Epidermal melanocyte (primary cell): ENCODE results near the gene KIAA0586.
"Not testable (repeated sequence)": the region's sequence is repeated elsewhere in the genome, so short reads cannot be mapped to it uniquely, and the experiment has no call there.

Source experiments
- DNase-seq: peaks from one replicate; pipeline ENCODE4 v3.0.0; 2011; ENCODE audit warnings: low spot score; ENCODE audit not compliant: insufficient read length

The KIAA0586 gene

GRCh38 chr14:58427281-58428117, at the start of gene KIAA0586, which contains the start of gene TIMM9:
TSS of gene KIAA0586 (plus strand) at chr14:58427719. CDS start at chr14:58428265, 546 bp downstream.
TSS of gene TIMM9 (minus strand) at chr14:58427531. CDS start at chr14:58411945, 15,586 bp downstream.
- DNase-seq: peak; percentile 81

- DNase-seq: no peak
Measured at GRCh38 chr14:58390830-58391229, 36.7 kb upstream of the KIAA0586 start.

- DNase-seq: no peak
Measured at GRCh38 chr14:58395562-58395811, 32.0 kb upstream of the KIAA0586 start.

GRCh38 chr14:58395812-58396788, 31.4 kb upstream of the KIAA0586 start, which contains the start of gene TOMM20L:
TSS of gene TOMM20L (plus strand) at chr14:58395930. CDS start at chr14:58395958, 28 bp downstream.
- peak; percentile 76 for DNase-seq

GRCh38 chr14:58397156-58397555, 30.4 kb upstream of the KIAA0586 start:
- no peak for DNase-seq

GRCh38 chr14:58398495-58398894, 29.0 kb upstream of the KIAA0586 start:
- DNase-seq: no peak

- DNase-seq: no peak
Measured at GRCh38 chr14:58398895-58399294, 28.6 kb upstream of the KIAA0586 start.

- no peak for DNase-seq
Measured at GRCh38 chr14:58401587-58401986, 25.9 kb upstream of the KIAA0586 start.

GRCh38 chr14:58408681-58409215, 18.8 kb upstream of the KIAA0586 start:
- no peak for DNase-seq

- no peak for DNase-seq
Measured at GRCh38 chr14:58414845-58415244, 12.7 kb upstream of the KIAA0586 start.

- DNase-seq: no peak
Measured at GRCh38 chr14:58415636-58416547, 11.6 kb upstream of the KIAA0586 start.

- not testable (repeated sequence) for DNase-seq
Measured at GRCh38 chr14:58416934-58417333, 10.6 kb upstream of the KIAA0586 start.

GRCh38 chr14:58426670-58427280, 744 bp upstream of the KIAA0586 start:
- no peak for DNase-seq

GRCh38 chr14:58428118-58428683, 682 bp downstream of the KIAA0586 start:
- DNase-seq: no peak

- DNase-seq: no peak
Measured at GRCh38 chr14:58430156-58430555, 2.6 kb downstream of the KIAA0586 start.

GRCh38 chr14:58439476-58439875, 12.0 kb downstream of the KIAA0586 start:
- no peak for DNase-seq

- no peak for DNase-seq
Measured at GRCh38 chr14:58444627-58445026, 17.1 kb downstream of the KIAA0586 start.

GRCh38 chr14:58455593-58456265, 28.2 kb downstream of the KIAA0586 start:
- DNase-seq: peak; percentile 19

GRCh38 chr14:58460772-58461171, 33.3 kb downstream of the KIAA0586 start:
- no peak for DNase-seq
